Mucosa of descending colon (tissue), 3 donors: Measurements from ENCODE around the gene ACOT2. TPM values are rescaled to one million over a fixed set of nuclear protein-coding genes. Genes with fewer than 3 reads are reported as not detected.
A peak's percentile ranks its signal among the peaks of the same experiment; 100 is the strongest.
"Not testable (repeated sequence)": the region's sequence is repeated elsewhere in the genome, so short reads cannot be mapped to it uniquely, and the experiment has no call there.

ENCODE experiments used
- ATAC-seq: fragments of 200-7000 bp; cut with Tn5 transposase; one replicate; pipeline ENCODE4 v1.9.1; 2020; ENCODE audit warnings: mild to moderate bottlenecking, moderate library complexity
- DNase-seq, 3 donors: peaks; one replicate each; pipeline ENCODE4 v3.0.0-alpha.2; 2020
- H3K36me3 ChIP-seq: fragments of 200-600 bp; one replicate; pipeline ENCODE4 v1.8.0; 2021; ENCODE audit warnings: low read depth, mild to moderate bottlenecking
- H3K4me1 ChIP-seq: fragments of 200-600 bp; one replicate; pipeline ENCODE4 v1.8.0; 2021; ENCODE audit warnings: low read depth, mild to moderate bottlenecking
- H3K4me3 ChIP-seq: fragments of 200-600 bp; one replicate; pipeline ENCODE4 v1.8.0; 2021; ENCODE audit warnings: mild to moderate bottlenecking
- H3K9me3 ChIP-seq: fragments of 200-600 bp; one replicate; pipeline ENCODE4 v1.8.0; 2021; ENCODE audit warnings: mild to moderate bottlenecking
- CTCF ChIP-seq: fragments of 200-600 bp; IDR thresholded peaks from one replicate; pipeline ENCODE4 v1.8.0; 2022; ENCODE audit warnings: antibody characterized with exemption, mild to moderate bottlenecking
- intact Hi-C, 2 donors: fragments of 100-400 bp; cut with DNase I in 1 of 2; cut with micrococcal nuclease in 1 of 2; formaldehyde crosslinking; loops; one replicate each; pipeline versions ENCODE4 v1.11.0 to v1.11.1; 2022; cut with DNase I, micrococcal nuclease
- total RNA-seq, 3 donors: library from RNA; stranded (reverse); fragmentation: NEBNext Ultra II Directional in 2 of 3; extraction: Animal tissue kit (Norgen Biotek cat#: 25700) in 2 of 3; gene quantifications; one replicate each; pipeline versions ENCODE4 v1.2.1 to v1.2.4, GENCODE V29; 2021 to 2023
- donor health status: DM: no; HTN: no; CAD: no; lungs with moderate emphysema.
- donor health status: DM: no; HTN: no; CAD: no.
- donor health status: DM: no; HTN: yes; CAD: no.

The ACOT2 gene
- total RNA-seq, 3 donors from 2014 or later = 18.8 to 60.7 (median 50.0) TPM

GRCh38 chr14:73567358-73567757, 1.7 kb upstream of the ACOT2 start:
- Histone ChIP-seq H3K4me1 (peaks cover 18% of the 10 kb centered on the region), H3K36me3 (no peaks in the 10 kb centered on the region), H3K9me3 (peaks cover 11% of the 10 kb centered on the region), H3K4me3 (no peak overlapping the region)
- DNase-seq (no peak), ATAC-seq (no peak)
- no peak for TF ChIP-seq CTCF
- intact Hi-C loops = no loop called here

GRCh38 chr14:73567951-73568885, 795 bp upstream of the ACOT2 start:
- DNase-seq (peak in 1 of 3 donors; percentile 15), ATAC-seq (no peak)
- intact Hi-C loops = no loop called here
- Histone ChIP-seq H3K4me3 (no peak overlapping the region), H3K9me3 (peaks cover 3% of the 10 kb centered on the region), H3K4me1 (peaks cover 18% of the 10 kb centered on the region), H3K36me3 (no peaks in the 10 kb centered on the region)
- no peak for TF ChIP-seq CTCF

- H3K36me3 ChIP-seq, DNase-seq, ATAC-seq, intact Hi-C loops, H3K4me3 ChIP-seq, H3K9me3 ChIP-seq: not testable (repeated sequence)
- H3K4me1 ChIP-seq = peaks cover 18% of the 10 kb centered on the region
Measured at GRCh38 chr14:73568886-73569184, 178 bp upstream of the ACOT2 start.

- DNase-seq = peak in 2 of 3 donors; percentile 84 to 88
- intact Hi-C loops, H3K36me3 ChIP-seq, H3K4me3 ChIP-seq, H3K9me3 ChIP-seq: not testable (repeated sequence)
- peak; percentile 74 for ATAC-seq
- peaks cover 18% of the 10 kb centered on the region for H3K4me1 ChIP-seq
- peak; percentile 74 for TF ChIP-seq CTCF
Measured at GRCh38 chr14:73570913-73571312, 1.9 kb downstream of the ACOT2 start.

GRCh38 chr14:73573034-73573433, 4.0 kb downstream of the ACOT2 start:
- DNase-seq, intact Hi-C loops, H3K36me3 ChIP-seq, H3K9me3 ChIP-seq, H3K4me1 ChIP-seq, H3K4me3 ChIP-seq, ATAC-seq: not testable (repeated sequence)

GRCh38 chr14:73573740-73574139, 4.7 kb downstream of the ACOT2 start:
- intact Hi-C loops, DNase-seq, H3K4me1 ChIP-seq, H3K4me3 ChIP-seq, ATAC-seq, H3K36me3 ChIP-seq, H3K9me3 ChIP-seq: not testable (repeated sequence)

GRCh38 chr14:73574251-73574650, 5.2 kb downstream of the ACOT2 start:
- H3K4me1 ChIP-seq, ATAC-seq, H3K9me3 ChIP-seq, H3K4me3 ChIP-seq, DNase-seq, H3K36me3 ChIP-seq, intact Hi-C loops: not testable (repeated sequence)
